Measurements from ENCODE around the gene SPC24. TPM values are rescaled to one million over a fixed set of nuclear protein-coding genes. Genes with fewer than 3 reads are reported as not detected.

The SPC24 gene
- total RNA-seq, 1 experiment from 2014 or later, result 33.9 TPM

GRCh38 chr19:11138601-11139300, 16.8 kb downstream of the SPC24 start (continued):
- no peak for TF ChIP-seq REST (IDR thresholded peaks at IDR 0.05; ENCODE audit: low read depth)

GRCh38 chr19:11137542-11138384, 17.8 kb downstream of the SPC24 start:
- H3K9ac ChIP-seq (ENCODE audit: low read length), result peak overlapping the region; percentile 49
- no peak overlapping the region for H2AFZ ChIP-seq (ENCODE audit: low read depth, low read length, poor library complexity, severe bottlenecking)
- intact Hi-C loops (cut with micrococcal nuclease), result loop anchor here (1.0 kb wide), 1 partner anchor 67 kb away; no protein-coding TSS in a partner anchor

More at GRCh38 chr19:11137542-11138384, 17.8 kb downstream of the SPC24 start:
- peak overlapping the region; percentile 26 to 50 for H3K4me3 ChIP-seq (replicated peaks in 1 of 2; ENCODE audit: low read depth in 1 of 2, low read length in 2 of 2)
- peak overlapping the region; percentile 92 for H3K27ac ChIP-seq (ENCODE audit: low read depth, low read length)
- H3K4me2 ChIP-seq (ENCODE audit: low read length), result peak overlapping the region; percentile 85
- BruUV-seq (replicated peaks), result no TSS peak
- TF ChIP-seq CBX3 (IDR thresholded peaks at IDR 0.05; ENCODE audit: low read depth) (no peak), ELF1 (IDR thresholded peaks at IDR 0.05; ENCODE audit: borderline replicate concordance, low read depth) (no peak; the same call in 1 of the 2 replicates), CTCF (IDR thresholded peaks at IDR 0.05 in 2 of 3, conservative IDR thresholded peaks at IDR 0.05 in 1 of 3; ENCODE audit: borderline replicate concordance in 1 of 3, insufficient read depth in 1 of 3, low read depth in 2 of 3, low read length in 2 of 3) (peak; percentile 78 to 86 (median 79)), RAD21 (IDR thresholded peaks at IDR 0.05; ENCODE audit: low read depth) (peak; percentile 95), MAX (IDR thresholded peaks at IDR 0.05) (peak; percentile 52; the same call in 1 of the 2 replicates)
- RAD21 ChIA-PET (ENCODE audit: low non-redundant PET in 1 of 2, low total read pairs in 2 of 2, uncharacterized antibody in 2 of 2, unreplicated experiment in 2 of 2), result interaction anchor here (0.6 to 1.6 kb wide), 2 partner anchors 66 to 112 kb away, joined by 3 to 5 read pairs; no protein-coding TSS in a partner anchor
- H3K79me2 ChIP-seq (ENCODE audit: insufficient read depth, low read length), result no peaks in the 10 kb centered on the region
- POLR2A ChIA-PET, result interaction anchor here (1.6 to 2.4 kb wide), 3 partner anchors 19 to 243 kb away, joined by 4 to 10 read pairs (median 4); partner anchors contain the start of gene KANK2
- DNase-seq (ENCODE audit: low read depth, low spot score), result no peak
- no peaks in the 10 kb centered on the region for H3K27me3 ChIP-seq (ENCODE audit: insufficient read depth, low read length)
- H3K4me1 ChIP-seq (ENCODE audit: control insufficient read depth in 1 of 2, insufficient read depth in 2 of 2, low read length in 2 of 2), result peaks cover 50 to 57% of the 10 kb centered on the region in 2 experiments
- no peaks in the 10 kb centered on the region for H3K9me2 ChIP-seq (ENCODE audit: insufficient read depth)
- no peaks in the 10 kb centered on the region for H4K20me1 ChIP-seq (ENCODE audit: insufficient read depth)
- no peaks in the 10 kb centered on the region for H3K9me3 ChIP-seq (ENCODE audit: control insufficient read depth in 1 of 2, insufficient read depth in 1 of 2, low read depth in 1 of 2, low read length in 2 of 2)
- peaks cover 1 to 5% of the 10 kb centered on the region in 2 experiments; a peak in 2 of 4 replicates for H3K36me3 ChIP-seq (ENCODE audit: control insufficient read depth in 1 of 2, insufficient read depth in 2 of 2, low read length in 2 of 2)
- peak; percentile 35 for ATAC-seq
- CTCF ChIA-PET, result interaction anchor here (0.7 to 1.8 kb wide), 7 partner anchors 12 to 201 kb away, joined by 3 to 6 read pairs (median 4); no protein-coding TSS in a partner anchor

All from HCT116 (cell line).